GM12873 (cell line): ENCODE measurements around the gene OR4C3.
"Not testable (repeated sequence)": the region's sequence is repeated elsewhere in the genome, so short reads cannot be mapped to it uniquely, and the experiment has no call there.

ENCODE experiments used
- CTCF ChIP-seq: IDR thresholded peaks from 2 replicates; pipeline ENCODE4 v1.5.1; 2012; ENCODE audit warnings: low read depth, mild to moderate bottlenecking, moderate library complexity, low read length, control low read depth; ENCODE audit not compliant: insufficient read depth; ENCODE audit errors: missing control alignments

The OR4C3 gene

GRCh38 chr11:48324620-48325019 is at the start of gene OR4C3:
TSS of gene OR4C3 (plus strand) at chr11:48324920. CDS start at chr11:48325022, 102 bp downstream.
- TF ChIP-seq CTCF, result not testable (repeated sequence)

- TF ChIP-seq CTCF, result no peak
Observed at GRCh38 chr11:48305923-48306322, 18.8 kb upstream of the OR4C3 start, which contains the start of gene OR4S1. TSS of gene OR4S1 (plus strand) at chr11:48306223. CDS start at chr11:48306223, 0 bp downstream.

GRCh38 chr11:48307760-48308386 is 16.8 kb upstream of the OR4C3 start:
- peak; percentile 94 for TF ChIP-seq CTCF

GRCh38 chr11:48341466-48341865 is 16.7 kb downstream of the OR4C3 start:
- TF ChIP-seq CTCF, result no peak

GRCh38 chr11:48354013-48354412 is 29.3 kb downstream of the OR4C3 start:
- TF ChIP-seq CTCF, result no peak

- no peak for TF ChIP-seq CTCF
Observed at GRCh38 chr11:48354677-48355076, 30.0 kb downstream of the OR4C3 start.

GRCh38 chr11:48366365-48366764 is 41.6 kb downstream of the OR4C3 start, which contains the start of gene OR4C5:
TSS of gene OR4C5 (minus strand) at chr11:48366465. CDS start at chr11:48366465, 0 bp downstream.
- TF ChIP-seq CTCF, result no peak
